ENCODE data around the gene UBXN6.

UBXN6 gene

DNA sequence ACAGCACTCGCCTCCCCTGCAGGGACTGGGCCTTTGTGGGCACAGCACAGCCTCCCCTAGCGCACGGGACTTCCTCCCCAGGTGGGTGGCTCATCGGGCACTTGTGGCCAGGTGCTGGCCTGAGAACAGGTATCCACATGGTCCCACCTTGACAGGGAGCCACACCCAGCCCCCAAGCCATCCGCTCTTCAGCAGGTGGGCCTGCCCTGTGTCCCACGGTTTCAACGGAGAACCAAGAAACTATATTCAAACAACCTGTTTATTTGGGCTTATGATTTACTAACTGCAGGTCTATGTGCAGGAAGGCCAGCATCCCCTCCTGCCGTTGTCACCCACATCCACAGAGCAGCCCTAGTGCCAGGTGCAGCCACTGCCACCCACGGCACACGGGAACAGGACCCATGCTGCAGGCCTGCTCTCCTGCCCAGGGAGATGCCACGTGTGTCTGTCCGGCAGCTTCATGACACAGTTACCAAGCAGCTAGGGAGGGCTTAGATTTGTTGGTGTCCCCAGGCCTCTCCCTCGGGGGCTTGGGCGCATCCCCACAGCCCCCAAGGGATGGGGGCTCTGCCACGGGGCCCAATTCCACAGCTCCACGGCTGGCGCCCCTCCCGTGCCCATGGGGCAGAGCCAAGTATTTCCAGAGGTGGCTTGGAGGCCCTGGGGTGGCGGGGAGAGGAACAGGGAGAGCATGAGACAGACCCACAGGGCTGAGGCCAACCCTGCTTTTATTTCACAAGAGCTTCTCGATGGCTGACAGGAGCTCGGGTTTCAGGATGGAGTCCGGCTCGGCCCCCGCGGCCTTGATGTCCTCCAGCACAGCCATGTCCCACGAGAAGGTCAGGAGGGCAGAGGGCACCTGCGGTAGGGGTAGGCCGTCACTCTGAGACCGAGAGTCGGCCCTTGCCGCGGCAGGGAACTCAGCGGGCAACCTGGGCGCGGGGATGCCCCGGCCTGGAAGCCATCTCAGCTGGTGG, 12.5 kb downstream of the UBXN6 start:
- TF ChIP-seq, protein P1, sequence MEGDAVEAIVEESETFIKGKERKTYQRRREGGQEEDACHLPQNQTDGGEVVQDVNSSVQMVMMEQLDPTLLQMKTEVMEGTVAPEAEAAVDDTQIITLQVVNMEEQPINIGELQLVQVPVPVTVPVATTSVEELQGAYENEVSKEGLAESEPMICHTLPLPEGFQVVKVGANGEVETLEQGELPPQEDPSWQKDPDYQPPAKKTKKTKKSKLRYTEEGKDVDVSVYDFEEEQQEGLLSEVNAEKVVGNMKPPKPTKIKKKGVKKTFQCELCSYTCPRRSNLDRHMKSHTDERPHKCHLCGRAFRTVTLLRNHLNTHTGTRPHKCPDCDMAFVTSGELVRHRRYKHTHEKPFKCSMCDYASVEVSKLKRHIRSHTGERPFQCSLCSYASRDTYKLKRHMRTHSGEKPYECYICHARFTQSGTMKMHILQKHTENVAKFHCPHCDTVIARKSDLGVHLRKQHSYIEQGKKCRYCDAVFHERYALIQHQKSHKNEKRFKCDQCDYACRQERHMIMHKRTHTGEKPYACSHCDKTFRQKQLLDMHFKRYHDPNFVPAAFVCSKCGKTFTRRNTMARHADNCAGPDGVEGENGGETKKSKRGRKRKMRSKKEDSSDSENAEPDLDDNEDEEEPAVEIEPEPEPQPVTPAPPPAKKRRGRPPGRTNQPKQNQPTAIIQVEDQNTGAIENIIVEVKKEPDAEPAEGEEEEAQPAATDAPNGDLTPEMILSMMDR (IDR thresholded peaks at IDR 0.05; ENCODE audit: low read length, missing control alignments): no peak
- no peak for DNase-seq (ENCODE audit: low read depth)
- H3K4me3 ChIP-seq (replicated peaks; ENCODE audit: low read depth, low read length): no peak overlapping the region

DNA sequence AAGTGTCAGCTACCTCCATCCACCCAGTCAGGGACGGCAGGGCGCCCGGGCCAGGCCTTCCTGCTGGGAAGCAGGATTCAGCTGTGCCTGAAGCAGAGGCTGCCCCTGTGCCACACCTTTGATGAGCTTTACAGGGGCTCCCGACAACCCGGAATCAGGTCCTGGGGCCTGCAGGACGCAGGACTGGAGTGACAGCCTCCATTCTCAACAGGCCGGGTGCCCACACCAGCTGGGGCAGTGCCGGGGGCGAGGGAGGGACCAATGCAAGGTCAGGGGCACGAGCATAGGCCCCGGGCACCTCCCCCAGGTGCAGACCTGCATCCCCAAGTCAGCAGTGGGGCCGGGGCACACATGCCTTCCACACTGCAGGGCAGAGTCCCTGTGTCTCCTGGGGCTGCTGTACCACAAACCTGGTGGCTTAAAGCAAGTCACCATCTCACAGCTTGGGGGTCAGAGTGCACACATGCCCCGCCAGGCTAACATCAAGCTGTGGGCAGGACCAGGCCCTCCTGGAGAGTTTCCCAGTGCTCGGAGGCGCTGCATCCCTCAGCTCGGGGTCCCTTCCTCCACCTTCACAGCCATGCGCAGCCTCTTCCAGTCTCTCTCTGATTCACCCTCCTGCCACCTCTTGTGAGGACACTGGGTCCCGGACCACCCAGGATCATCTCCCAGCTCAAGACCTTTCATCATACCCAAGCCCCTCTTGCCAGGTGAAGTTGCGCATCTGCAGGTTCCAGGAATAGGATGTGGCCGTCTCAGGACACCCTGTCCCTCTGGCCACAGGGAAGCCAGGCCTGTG, 13.4 kb downstream of the UBXN6 start:
- no peak for DNase-seq (ENCODE audit: low read depth)
- TF ChIP-seq, protein P1 (IDR thresholded peaks at IDR 0.05; ENCODE audit: low read length, missing control alignments): no peak
- H3K4me3 ChIP-seq (replicated peaks; ENCODE audit: low read depth, low read length): no peak overlapping the region

DNA sequence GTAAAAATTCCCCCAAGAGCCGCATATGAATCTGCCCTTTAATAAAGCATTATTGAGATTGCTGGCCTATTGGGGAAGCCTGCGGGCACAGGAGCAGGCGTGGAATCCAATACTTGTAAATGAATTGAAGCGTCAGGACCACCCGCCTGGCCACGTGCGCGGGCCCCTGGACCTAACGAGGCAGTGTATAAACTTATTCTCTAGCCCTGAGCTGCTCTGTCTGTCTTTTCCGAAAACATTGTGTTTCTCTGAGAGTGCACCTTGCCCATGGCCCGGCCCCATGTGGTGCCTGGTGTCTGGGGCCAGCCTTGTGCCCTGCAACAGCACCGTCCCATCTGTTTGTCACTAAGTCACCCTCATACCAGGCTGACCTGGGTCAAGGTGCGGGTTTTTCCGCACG, 14.4 kb downstream of the UBXN6 start:
- DNase-seq (ENCODE audit: low read depth): no peak
- H3K4me3 ChIP-seq (replicated peaks; ENCODE audit: low read depth, low read length): no peak overlapping the region

DNA sequence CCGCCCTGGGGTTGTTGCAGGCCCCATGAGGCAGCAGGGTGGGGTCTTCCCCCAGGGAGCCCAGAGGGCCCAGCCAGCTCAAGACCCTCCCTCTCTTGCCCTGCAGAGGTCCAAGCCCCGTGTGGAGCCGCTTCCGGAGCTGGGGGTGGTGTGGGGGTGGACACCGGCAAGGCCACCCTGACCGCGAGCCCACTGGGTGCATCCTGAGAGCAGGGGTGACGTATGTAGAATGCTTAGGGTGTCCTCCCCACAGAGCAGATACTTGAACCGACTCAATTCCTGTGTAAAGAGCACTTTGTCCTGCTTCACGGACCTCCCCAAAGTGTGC, 14.8 kb downstream of the UBXN6 start:
- no peak overlapping the region for H3K4me3 ChIP-seq (replicated peaks; ENCODE audit: low read depth, low read length)
- TF ChIP-seq, protein P1 (IDR thresholded peaks at IDR 0.05; ENCODE audit: low read length, missing control alignments): no peak
- no peak for DNase-seq (ENCODE audit: low read depth)

More for the DNA sequence above, 14.4 kb downstream of the UBXN6 start:
- TF ChIP-seq, protein P1 (IDR thresholded peaks at IDR 0.05; ENCODE audit: low read length, missing control alignments): no peak

DNA sequence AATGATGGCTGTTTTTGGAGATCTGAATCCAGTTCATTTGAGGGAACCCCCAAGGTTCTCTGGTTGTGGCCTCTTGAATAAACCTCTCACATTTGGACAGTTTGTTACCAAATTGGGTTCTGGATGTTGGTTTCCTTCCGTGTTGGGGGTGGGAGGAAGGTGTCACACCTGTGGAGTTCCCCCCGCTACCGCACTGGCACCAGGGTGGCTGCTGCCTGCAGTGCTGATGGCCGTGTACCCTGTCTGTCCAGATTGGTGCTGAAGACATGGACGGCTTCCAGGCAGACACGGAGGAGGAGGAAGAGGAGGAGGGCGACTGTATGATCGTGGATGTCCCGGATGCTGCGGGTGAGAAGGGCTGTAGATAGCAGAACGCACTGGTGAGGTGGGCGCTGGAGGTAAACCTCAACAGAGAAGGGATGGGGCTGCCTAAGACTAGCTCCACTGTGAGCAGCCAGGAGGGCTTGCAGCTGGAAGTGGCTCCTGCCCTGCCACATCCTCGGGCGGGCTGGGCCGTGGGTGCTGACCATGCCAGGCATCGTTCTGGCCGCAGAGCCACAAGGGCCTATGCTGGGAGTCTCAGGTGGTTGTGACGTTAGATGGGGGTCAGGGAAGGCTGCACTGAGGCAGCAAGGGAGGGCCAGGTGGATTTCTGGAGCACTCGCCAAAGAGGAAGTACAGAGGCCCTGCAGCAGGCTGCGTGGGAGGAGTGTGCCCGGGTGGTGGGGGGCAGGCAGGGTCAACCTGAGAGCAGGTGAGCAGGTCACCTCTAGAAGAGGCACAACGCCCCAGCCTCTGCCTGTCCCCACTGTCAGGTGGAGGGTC, 15.4 kb downstream of the UBXN6 start:
- no peak for DNase-seq (ENCODE audit: low read depth)
- TF ChIP-seq, protein P1 (IDR thresholded peaks at IDR 0.05; ENCODE audit: low read length, missing control alignments): no peak

DNA sequence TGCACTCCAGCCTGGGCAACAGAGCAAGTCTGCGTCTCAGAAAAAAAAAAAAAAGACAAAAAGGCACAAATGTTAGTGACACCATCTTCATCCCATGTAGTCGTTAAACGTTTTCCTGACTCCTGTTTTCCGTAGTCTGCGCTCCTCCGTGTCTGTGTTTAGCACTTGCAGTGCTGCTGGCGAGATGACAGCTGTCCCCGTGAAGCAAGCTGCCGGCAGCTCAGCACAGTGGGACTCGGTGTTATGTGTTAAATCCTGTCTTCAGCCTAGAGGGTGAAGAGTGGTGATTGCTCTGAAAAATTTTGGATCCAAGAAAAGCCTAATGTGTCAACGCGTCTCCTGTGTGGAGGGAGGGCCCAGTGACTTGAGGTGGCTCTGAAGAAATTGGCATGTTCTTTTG, 18.4 kb downstream of the UBXN6 start:
- TF ChIP-seq, protein P1 (IDR thresholded peaks at IDR 0.05; ENCODE audit: low read length, missing control alignments): no peak
- no peak for DNase-seq (ENCODE audit: low read depth)
- no peak overlapping the region for H3K4me3 ChIP-seq (replicated peaks; ENCODE audit: low read depth, low read length)

More for the DNA sequence above, 15.4 kb downstream of the UBXN6 start:
- H3K4me3 ChIP-seq (replicated peaks; ENCODE audit: low read depth, low read length): no peak overlapping the region

All from fibroblast of pulmonary artery (primary cell).